Body of pancreas (tissue), 4 donors: Measurements from ENCODE around the gene PCDHGB6.

Experiments used
- CTCF ChIP-seq, 7 experiments: fragments of 450-650 bp in 4 of 7; fragments of 200-600 bp in 3 of 7; sonication (generic) in 3 of 7; IDR thresholded peaks; one replicate each; pipeline ENCODE4 v1.5.1; 2016 to 2019; ENCODE audit warnings: antibody characterized with exemption in 7 of 7
- POLR2A ChIP-seq, 3 donors: fragments of 450-650 bp; IDR thresholded peaks; one replicate each; pipeline ENCODE4 v1.6.1; 2016; ENCODE audit warnings: antibody characterized with exemption in 3 of 3, mild to moderate bottlenecking in 2 of 3

GRCh38 chr5:141427783-141428426 lies 20.1 kb downstream of the PCDHGB6 start:
- no peak for TF ChIP-seq POLR2A (IDR thresholded peaks at IDR 0.05)
- TF ChIP-seq CTCF (IDR thresholded peaks at IDR 0.05) = no peak
